ENCODE measurements around the gene SMIM31.

The SMIM31 gene

GRCh38 chr4:164753873-164754488, at the start of gene SMIM31:
SMIM31 (plus strand) TSS chr4:164754131; CDS start chr4:164770444, 16,313 bp downstream.
- no peak for DNase-seq (ENCODE audit: low read depth in 2 of 3, low spot score in 2 of 3)

GRCh38 chr4:164706675-164707074, 47.3 kb upstream of the SMIM31 start:
- DNase-seq (ENCODE audit: low read depth in 2 of 3, low spot score in 2 of 3) = no peak

- DNase-seq (ENCODE audit: low read depth in 2 of 3, low spot score in 2 of 3) = no peak
These were observed 37.0 kb upstream of the SMIM31 start for GRCh38 chr4:164716901-164717300.

- no peak for DNase-seq (ENCODE audit: low read depth in 2 of 3, low spot score in 2 of 3)
These were observed 35.1 kb upstream of the SMIM31 start for GRCh38 chr4:164718827-164719226.

GRCh38 chr4:164725066-164725465, 28.9 kb upstream of the SMIM31 start:
- DNase-seq (ENCODE audit: low read depth in 2 of 3, low spot score in 2 of 3) = no peak

GRCh38 chr4:164730705-164731393, 23.1 kb upstream of the SMIM31 start:
- no peak for DNase-seq (ENCODE audit: low read depth in 2 of 3, low spot score in 2 of 3)

DNA sequence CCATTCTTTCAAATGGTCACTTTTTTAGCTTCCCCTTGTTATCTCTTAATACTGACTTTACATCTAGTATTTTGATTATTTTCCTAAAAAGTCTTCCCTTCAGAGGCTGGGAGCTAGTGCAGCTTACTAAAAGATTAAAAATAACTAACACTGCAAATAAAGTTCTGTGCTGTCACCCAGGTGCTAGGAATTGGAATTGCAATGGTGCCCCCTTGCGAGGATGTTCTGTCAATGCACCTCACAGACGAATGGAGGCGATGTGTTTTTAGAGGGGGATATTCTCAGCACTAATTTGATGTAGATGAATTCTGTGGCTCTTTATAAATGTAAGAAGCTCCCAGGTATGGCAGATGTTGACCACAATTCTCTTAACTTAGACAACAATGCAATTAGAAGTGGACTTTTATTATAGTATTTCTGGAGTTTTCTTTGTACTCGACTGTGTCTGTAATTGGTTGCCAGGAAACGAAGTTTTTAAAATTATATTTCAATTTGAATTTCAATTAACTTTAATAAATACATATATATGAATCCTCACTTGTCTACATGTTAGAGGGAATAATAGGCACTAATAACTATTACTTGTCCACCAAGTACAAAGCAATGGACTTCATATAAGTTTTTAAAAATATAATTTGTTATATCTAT, 22.0 kb upstream of the SMIM31 start:
- peak in 1 of 3 experiments; percentile 14 for DNase-seq (ENCODE audit: low read depth in 2 of 3, low spot score in 2 of 3)

DNA sequence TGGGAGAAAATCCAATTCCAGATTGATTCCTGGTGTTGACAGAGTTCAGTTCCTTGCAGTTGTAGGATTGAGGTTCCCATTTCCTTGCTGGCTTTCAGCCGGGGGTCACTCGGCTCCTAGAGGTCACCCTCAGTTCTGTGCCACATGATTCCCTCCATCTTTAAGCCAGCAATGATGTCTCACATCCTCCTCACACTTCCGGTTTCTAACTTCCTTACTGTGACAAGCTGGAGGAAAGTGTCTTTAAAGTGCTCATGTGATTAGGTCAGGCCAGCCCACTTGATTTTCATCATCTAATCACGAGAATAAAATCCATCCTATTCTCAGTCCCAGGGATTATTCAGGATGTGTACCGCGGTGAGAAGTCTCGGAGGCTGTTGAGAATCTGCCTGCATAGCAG, 19.4 kb upstream of the SMIM31 start:
- DNase-seq (ENCODE audit: low read depth in 2 of 3, low spot score in 2 of 3) = no peak

DNA sequence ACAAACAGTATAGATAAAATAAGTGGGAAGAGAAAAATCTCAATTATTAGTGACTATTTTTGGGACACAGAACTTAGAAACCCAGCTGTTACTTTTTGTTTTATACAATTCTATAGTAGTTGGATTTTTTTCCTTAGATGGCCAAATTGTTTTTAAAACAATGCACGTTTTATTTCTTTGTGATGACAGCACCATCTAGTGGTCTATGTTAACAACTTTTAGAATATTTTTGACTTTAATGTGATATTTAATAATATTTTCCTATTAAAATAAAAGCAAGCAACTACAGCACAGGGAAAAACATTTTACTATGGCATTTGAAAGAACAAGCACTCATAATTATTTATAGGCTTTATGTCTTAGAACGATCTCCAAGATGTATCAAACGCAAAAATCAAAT, 5.6 kb upstream of the SMIM31 start:
- DNase-seq (ENCODE audit: low read depth in 2 of 3, low spot score in 2 of 3) = no peak

- DNase-seq (ENCODE audit: low read depth in 2 of 3, low spot score in 2 of 3) = no peak
These were observed 1.5 kb downstream of the SMIM31 start for GRCh38 chr4:164755432-164755831.

GRCh38 chr4:164756686-164757085, 2.8 kb downstream of the SMIM31 start:
- no peak for DNase-seq (ENCODE audit: low read depth in 2 of 3, low spot score in 2 of 3)

- no peak for DNase-seq (ENCODE audit: low read depth in 2 of 3, low spot score in 2 of 3)
These were observed 7.3 kb downstream of the SMIM31 start for GRCh38 chr4:164761241-164761640.

DNA sequence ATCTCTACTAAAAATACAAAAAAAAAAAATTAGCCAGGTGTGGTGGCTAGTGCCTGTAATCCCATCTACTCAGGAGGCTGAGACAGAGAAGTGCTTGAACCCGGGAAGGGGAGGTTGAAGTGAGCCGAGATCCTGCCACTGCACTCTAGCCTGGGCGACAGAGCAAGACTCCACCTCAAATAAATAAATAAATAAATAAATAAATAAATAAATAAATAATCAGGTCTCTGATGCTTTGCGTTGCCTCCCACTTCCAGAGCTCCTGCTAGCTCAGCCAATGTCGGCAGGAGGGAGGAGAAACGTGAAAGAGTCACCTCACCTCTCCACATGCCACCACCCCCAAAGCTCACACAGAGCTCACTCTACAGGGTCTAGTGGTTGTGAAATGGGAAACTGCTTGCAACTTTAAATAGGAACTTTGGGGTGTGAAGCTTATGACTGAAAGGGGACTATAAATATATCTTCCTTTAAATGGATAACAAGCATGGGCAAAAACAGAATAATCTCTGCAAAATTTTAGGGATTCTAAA, 7.9 kb downstream of the SMIM31 start:
- DNase-seq (ENCODE audit: low read depth in 2 of 3, low spot score in 2 of 3) = no peak

DNA sequence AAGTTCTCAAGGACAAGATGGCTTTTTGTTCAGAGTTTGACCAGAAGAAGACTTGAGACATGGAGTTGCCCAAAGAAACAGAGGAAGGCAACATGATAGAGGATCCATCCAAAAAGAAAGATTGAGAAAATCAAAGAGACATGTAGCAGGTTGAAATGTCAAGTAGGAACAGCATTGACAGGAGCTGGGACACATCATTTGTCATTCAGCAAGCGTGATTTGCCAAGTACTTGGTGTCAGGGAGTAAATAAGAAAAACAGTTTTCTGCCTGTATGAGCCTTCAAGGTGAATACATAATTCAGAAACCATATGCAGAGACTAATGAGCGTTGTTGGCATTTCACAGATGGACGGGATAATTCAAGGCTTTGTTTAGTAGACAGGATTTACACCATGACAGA, 11.2 kb downstream of the SMIM31 start:
- DNase-seq (ENCODE audit: low read depth in 2 of 3, low spot score in 2 of 3) = no peak

GRCh38 chr4:164765833-164766232, 11.9 kb downstream of the SMIM31 start:
- DNase-seq (ENCODE audit: low read depth in 2 of 3, low spot score in 2 of 3) = no peak

DNA sequence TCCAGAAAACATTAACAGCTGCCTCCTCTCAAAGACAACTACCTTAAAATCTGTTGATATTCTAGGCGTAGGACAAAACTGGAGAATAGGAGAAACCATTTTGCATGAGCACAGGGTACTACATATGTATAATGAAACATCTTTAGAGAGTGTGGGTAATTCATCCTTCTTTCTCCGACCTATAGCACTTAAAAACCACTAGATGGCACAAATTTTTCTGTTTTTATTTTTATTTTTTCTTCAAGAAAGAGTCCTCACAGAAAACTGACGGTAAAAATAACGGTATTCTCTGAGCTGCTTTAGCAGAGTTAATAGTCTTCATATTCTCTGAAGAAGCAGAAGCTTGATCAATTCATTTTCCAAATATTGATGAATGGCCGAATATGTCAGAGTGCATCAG, 14.6 kb downstream of the SMIM31 start:
- DNase-seq (ENCODE audit: low read depth in 2 of 3, low spot score in 2 of 3) = no peak

GRCh38 chr4:164770010-164770724, 16.2 kb downstream of the SMIM31 start:
- DNase-seq (ENCODE audit: low read depth in 2 of 3, low spot score in 2 of 3) = no peak

DNA sequence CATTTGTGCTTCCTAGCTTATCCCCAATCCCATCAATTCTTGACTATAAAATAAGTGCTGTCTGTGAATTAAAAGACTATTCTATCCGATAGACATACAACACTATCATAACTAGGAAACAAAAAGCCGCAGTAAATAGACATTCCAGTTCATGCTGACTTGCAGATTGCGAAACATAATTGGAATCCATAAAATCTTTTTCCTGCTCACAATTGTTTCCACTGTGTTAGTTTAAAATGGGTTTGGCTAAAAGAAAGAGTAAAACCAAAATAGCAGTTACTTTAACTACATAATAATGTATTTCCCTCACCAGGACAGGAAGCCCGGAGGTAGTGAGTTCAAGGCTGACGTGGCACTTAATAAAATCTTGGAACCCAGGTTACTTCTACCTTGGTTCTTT, 17.2 kb downstream of the SMIM31 start:
- DNase-seq (ENCODE audit: low read depth in 2 of 3, low spot score in 2 of 3) = no peak

GRCh38 chr4:164772076-164772475, 18.1 kb downstream of the SMIM31 start:
- no peak for DNase-seq (ENCODE audit: low read depth in 2 of 3, low spot score in 2 of 3)

DNA sequence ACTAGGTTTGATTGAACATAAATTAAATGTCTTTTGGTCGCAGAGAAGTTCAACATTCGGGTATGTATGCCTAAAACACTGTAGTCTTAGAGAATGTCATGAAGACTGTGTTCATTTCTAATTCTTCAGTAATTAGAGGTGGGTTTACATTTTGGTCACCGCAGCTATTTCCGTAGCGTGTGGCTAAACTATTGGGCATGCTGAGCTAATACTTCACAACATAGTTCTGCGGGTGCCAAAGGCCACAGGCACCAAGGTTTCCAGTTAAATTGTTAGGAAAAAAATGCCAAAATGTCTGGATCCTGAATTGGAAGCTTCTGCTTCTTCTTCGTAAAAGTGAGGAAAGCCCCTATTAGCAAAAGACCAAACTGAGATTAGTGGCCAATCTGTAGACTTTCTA, 25.1 kb downstream of the SMIM31 start:
- DNase-seq (ENCODE audit: low read depth in 2 of 3, low spot score in 2 of 3) = no peak

DNA sequence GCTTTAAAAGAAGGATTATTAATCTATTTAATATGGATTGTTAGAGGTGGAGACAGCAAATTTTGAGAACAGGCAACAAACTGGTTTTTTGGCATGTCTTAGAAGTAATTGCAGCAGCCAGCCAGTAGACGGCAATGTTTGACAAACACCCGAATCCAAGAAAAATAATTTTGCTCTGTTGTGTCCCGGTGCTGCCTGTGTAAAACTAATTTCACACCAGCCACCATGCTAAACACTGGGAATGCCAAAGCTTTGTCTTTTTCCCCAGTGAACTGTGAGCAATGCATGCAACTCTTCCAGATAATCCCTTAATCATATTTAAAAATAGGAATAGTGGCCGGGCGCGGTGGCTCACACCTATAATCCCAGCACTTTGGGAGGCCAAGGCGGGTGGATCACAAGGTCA, 25.9 kb downstream of the SMIM31 start:
- DNase-seq (ENCODE audit: low read depth in 2 of 3, low spot score in 2 of 3) = no peak

DNA sequence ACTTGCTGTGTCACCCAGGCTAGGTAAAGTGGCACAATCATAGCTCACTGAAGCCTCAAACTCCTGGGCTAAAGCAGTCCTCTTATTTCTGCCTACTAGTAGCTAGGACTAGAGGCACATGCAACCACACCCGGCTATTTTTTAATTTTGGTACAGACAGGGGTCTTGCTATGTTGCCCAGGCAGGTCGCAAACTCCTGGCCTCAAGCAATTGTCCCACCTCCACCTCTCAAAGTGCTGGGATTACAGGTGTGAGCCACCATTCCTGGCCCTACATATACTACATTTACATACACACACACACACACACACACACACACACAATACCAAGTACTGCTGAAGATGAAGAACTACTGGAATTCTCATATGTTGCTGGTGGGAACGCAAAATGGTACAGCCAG, 26.9 kb downstream of the SMIM31 start:
- DNase-seq (ENCODE audit: low read depth in 2 of 3, low spot score in 2 of 3) = no peak

Measured in activated CD8-positive, alpha-beta memory T cell treated with anti-CD3 and anti-CD28 coated beads for 48 hours (primary cell).